Body of pancreas (tissue), 4 donors: ENCODE results near the gene F12.

Experiments used
- POLR2A ChIP-seq, 3 donors: fragments of 450-650 bp; IDR thresholded peaks; one replicate each; pipeline ENCODE4 v1.6.1; 2016; ENCODE audit warnings: antibody characterized with exemption in 3 of 3, mild to moderate bottlenecking in 2 of 3
- TF ChIP-seq, protein P1 (sequence below), 7 experiments: fragments of 450-650 bp in 4 of 7; fragments of 200-600 bp in 3 of 7; sonication (generic) in 3 of 7; IDR thresholded peaks; one replicate each; pipeline ENCODE4 v1.5.1; 2016 to 2019; ENCODE audit warnings: antibody characterized with exemption in 7 of 7

GRCh38 chr5:177402271-177403043 lies 6.9 kb downstream of the F12 start:
- TF ChIP-seq, protein P1, sequence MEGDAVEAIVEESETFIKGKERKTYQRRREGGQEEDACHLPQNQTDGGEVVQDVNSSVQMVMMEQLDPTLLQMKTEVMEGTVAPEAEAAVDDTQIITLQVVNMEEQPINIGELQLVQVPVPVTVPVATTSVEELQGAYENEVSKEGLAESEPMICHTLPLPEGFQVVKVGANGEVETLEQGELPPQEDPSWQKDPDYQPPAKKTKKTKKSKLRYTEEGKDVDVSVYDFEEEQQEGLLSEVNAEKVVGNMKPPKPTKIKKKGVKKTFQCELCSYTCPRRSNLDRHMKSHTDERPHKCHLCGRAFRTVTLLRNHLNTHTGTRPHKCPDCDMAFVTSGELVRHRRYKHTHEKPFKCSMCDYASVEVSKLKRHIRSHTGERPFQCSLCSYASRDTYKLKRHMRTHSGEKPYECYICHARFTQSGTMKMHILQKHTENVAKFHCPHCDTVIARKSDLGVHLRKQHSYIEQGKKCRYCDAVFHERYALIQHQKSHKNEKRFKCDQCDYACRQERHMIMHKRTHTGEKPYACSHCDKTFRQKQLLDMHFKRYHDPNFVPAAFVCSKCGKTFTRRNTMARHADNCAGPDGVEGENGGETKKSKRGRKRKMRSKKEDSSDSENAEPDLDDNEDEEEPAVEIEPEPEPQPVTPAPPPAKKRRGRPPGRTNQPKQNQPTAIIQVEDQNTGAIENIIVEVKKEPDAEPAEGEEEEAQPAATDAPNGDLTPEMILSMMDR (IDR thresholded peaks at IDR 0.05): peak; percentile 18 to 73 (median 58)
- no peak for TF ChIP-seq POLR2A (IDR thresholded peaks at IDR 0.05)
